HG02798 (cell line): Measurements from ENCODE around the gene TSPYL1.
A peak's percentile ranks its signal among the peaks of the same experiment; 100 is the strongest.
"Not testable (repeated sequence)": the region's sequence is repeated elsewhere in the genome, so short reads cannot be mapped to it uniquely, and the experiment has no call there.

ENCODE experiments used
- ATAC-seq: cut with Tn5 transposase; IDR thresholded peaks from one replicate; pipeline ENCODE4 v1.9.1; 2021; ENCODE audit warnings: mild to moderate bottlenecking; ENCODE audit not compliant: unreplicated experiment, poor library complexity

Gene TSPYL1

DNA sequence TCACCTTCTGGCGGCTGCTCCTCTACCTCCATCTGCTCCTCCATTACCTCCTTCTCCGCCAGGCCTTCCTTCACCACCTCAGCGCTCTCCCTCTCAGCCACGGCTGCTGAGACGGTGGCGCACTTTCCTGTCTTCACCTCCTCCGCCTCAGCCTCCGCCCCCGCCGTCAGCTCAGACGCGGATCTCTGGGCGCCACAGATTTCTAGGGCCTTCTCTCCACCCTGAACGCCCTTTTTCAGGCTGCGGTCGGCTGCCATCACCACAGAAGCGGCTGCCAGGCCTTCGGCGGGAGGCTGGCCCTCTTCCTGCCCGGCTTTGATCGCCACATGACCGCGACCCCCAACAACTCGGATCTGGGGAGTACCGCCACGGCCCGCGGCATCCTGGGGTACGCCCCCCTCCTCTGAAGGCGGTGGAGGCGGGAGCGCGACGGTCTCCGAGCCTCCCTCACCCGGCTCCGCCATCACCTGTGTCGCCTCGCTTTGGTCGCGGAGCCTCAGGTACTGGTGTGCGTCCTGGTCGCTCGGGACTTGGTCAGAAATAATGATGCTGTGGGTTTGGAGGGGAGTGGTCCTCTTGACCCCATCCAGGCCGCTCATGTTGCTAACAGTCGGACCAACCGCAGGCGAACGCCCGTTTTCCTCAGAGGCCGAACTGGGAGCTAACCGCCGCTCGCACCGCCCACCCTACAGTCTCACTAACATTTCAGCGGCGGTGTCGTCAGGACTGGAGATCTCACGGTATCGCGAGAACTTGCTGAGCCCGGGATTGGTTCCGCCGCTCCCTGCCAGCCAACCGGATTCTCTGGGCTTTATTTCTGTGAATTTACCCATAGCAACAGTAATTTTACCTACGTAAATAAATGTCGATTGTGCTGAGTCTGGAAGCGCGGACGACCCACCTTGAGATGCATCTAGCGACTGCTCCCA, at the start of gene TSPYL1:
TSPYL1 (minus strand) TSS at position 699 of the 929 bp plus-strand sequence; CDS start at position 599, 100 bp downstream.
- peak; percentile 96 for ATAC-seq

DNA sequence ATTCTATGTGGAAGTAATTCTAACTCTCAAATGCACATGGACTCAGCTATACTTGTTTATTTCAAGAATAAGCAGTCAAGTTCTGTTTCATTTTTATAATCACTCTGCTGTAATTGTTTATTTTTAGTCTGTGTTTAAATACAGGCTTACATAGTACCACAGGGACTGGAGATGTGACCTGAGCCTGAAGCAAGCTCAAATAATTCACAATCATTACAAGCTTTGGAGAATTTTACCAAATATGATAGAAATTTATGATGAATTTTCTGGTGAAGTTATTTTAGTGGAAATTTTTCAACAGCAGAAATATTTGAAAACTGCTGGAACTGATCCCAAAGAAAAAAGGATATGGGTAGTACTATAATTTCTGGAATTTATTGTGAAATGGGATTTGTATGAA, 49.4 kb upstream of the TSPYL1 start:
- ATAC-seq, result no peak

DNA sequence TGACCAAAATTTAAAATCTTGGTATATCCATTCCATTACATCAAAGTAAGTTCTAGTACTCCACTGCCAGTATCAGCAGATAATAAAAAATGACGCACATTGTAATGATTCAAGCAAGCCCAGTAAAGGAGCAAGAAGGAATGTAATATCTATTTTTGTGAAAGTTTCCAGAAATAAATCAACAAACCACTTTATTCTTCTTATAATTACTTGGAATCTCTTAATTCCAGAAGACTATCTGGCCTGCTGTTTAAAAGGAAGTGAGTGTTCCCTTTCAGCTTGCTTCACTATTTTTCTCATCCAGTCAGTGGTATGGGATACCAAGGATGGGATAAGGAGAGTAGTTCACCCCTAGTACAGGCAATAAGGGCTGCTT, 48.8 kb upstream of the TSPYL1 start:
- no peak for ATAC-seq

DNA sequence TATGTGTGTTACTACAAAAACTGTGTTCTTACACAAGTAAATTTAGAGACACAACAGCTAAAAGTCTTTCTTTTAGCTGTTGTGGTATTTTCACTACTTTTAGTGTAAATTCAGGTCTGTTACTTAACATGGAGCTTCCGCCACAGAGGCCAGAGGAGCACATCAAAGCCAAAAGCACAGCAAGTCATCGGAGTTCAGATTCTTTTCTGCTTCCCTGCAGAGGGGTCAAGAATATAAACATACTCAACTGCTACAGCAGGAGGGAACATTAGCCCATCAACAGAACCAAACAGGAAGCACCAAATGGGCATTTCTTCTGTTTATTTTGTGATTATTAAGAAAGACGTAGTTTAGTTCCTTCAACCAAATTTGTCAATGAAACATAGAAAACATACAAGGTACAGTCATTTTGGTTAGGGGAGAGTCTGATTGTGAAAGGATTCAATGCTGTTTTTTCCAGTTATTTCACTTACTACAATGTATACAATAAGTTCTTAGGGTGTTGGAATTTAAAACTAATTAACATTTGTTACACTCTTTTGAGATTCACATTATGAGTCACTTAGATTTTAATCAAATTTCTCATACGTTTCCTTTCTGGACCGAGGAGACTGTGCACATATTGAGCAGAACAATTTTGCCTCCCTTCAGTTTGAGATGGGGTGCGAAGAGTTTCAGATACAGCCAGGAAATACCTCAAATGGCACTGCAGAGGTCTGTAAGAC, 48.2 kb upstream of the TSPYL1 start:
- no peak for ATAC-seq

DNA sequence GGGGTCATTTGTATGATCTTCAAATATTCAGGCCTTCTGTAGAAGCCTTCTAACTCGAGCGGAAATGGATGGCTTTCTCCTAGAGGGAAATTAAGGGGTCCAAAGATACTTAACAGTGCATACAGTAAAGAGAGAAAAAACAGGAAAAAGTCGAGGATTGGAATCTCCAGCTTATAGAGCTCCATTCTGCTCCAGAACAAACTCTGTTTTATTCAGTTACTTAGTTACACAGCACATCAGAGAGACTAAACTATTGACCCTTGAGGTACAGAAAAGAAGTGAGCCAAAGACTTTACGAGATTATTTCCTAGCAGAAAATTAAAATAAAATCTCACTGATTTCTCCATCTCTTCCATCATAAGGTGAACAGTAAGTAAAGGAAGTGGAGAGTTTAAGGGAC, 47.3 kb upstream of the TSPYL1 start:
- no peak for ATAC-seq

DNA sequence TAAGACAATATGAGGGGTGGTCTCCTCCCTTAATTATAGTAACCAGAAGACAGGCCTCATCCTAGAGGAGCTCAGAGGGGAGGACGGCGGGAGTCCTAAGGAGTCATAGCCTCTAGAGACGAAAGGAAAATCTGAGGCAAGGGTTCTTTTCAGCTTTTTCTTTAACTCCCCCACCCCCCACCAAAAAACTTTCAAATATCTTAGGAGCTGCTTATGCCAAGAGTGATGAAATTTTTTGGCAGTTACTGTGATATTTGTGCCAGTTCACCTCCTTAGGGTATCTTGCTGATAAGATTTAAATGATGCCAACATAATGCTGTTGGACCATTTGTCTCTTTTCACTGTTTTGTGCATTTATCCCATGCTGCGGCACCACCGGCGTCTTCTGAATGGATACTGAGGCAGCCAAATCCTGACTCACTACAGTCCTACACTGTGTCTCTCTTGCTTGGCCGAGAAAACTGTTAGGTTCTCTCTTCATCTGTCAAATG, 46.5 kb upstream of the TSPYL1 start:
- no peak for ATAC-seq

DNA sequence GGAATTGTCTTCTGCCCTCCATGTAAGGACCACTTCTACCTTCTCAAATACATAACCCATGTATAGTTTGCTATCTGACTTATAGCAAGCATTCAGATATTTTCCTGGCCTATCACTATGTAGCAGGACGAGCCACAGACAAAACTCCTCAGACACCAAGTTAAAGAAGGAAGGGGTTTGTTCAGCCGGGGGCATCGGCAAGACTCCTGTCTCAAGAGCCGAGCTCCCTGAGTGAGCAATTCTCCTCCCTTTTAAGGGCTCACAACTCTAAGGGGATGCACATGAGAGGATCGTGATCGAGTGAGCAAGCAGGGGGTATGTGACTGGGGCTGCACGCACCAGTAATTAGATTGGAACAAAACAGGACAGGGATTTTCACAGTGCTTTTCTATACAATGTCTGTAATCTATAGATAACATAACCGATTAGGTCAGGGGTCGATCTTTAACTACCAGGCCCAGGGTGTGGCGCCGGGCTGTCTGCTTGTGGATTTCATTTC, 46.0 kb upstream of the TSPYL1 start:
- ATAC-seq, result not testable (repeated sequence)

DNA sequence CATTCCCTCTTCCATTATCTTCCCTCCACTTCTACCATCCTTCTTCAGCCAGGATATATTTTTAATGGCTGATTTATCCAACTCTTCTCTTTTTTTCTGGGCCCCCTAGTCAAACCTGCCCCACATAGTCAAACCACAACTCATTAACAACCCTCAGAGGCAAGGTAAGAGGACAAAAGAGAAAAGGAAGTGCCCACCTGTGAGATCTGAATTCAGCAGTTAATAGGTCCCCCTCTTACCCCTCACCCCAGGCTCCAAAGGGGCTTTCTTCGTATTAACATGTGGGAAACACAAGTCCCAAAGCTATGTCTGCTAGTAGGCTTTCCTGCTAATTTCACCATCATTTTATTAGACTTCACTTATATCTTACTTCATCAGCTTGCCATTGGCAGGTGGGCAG, 44.1 kb upstream of the TSPYL1 start:
- ATAC-seq, result no peak

DNA sequence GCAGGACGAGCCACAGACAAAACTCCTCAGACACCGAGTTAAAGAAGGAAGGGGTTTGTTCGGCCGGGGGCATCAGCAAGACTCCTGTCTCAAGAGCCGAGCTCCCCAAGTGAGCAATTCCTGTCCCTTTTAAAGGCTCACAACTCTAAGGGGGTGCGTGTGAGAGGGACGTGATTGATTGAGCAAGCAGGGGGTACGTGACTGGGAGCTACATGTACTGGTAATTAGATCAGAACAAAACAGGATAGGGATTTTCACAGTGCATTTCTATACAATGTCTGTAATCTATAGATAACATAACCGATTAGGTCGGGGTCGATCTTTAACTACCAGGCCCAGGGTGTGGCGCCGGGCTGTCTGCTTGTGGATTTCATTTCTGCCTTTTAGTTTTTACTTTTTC, 42.2 kb upstream of the TSPYL1 start:
- ATAC-seq, result not testable (repeated sequence)

DNA sequence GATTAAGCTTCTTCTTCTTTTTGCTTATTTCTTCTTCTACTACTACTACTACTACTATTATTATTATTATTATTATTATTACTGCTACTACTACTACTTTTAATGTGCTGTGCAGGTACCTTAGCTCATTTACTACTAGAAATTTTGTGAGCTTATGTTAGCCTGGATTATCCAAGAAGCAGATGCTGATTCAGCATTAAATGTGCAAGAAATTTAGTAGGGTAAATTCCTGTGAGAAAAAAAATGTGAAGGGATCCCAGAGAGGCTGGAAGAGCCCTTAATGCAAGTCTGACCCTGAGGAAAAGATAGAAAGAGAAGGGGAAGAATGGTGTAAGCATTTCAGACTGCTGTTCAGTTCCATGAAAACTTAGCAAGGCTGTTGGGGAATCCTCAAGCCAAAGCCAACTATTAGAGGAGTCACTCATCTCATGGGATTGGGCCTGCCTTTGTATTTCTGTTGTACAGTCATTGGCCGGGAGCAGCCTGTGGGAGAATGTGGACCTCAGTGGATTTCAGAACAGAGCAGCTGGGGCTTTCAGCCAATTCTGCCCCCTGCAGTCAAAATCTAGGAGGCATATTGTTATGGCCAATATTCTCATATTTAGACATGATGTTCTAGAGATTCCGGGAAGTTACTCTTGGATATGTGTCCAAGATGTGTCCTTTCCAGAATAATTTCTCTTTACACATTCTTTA, 37.2 kb upstream of the TSPYL1 start:
- no peak for ATAC-seq

DNA sequence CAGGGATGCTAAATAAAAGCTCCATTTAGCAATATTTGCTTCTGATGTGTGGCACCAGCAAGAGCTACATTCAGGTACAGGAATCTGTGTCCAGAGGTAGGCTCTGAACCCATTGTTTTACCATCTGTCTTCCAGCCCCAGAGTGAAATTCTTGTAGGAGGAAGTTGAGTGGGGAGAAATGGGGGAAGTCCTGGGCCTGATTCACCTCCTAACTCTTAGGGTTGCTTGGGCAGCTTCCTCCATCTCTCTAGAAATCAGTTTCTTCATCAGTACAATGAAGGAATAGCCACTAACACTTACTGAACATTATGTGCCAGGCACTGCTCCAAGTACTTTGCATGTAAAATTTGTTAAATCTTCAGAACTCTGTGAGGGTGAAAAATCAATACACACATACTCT, 35.1 kb upstream of the TSPYL1 start:
- ATAC-seq, result no peak

DNA sequence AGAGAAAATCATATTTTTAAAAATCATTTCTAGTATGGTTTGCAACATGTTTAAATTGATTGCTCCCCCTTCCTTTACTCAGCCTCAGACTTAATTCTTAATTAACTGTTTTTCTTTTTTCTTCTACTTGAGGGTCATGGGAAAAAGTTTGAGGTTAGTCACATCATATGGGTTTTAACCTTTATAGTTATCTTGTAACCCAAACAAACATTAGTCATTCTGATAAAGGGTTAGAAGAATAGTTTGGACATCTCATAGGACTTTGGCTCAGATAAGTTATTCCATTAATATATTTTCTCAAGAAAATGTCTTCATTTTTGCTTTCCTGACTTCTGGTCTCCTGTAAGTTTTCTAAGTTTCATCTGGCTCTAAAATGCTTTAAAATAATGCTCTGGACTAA, 34.5 kb upstream of the TSPYL1 start:
- no peak for ATAC-seq

DNA sequence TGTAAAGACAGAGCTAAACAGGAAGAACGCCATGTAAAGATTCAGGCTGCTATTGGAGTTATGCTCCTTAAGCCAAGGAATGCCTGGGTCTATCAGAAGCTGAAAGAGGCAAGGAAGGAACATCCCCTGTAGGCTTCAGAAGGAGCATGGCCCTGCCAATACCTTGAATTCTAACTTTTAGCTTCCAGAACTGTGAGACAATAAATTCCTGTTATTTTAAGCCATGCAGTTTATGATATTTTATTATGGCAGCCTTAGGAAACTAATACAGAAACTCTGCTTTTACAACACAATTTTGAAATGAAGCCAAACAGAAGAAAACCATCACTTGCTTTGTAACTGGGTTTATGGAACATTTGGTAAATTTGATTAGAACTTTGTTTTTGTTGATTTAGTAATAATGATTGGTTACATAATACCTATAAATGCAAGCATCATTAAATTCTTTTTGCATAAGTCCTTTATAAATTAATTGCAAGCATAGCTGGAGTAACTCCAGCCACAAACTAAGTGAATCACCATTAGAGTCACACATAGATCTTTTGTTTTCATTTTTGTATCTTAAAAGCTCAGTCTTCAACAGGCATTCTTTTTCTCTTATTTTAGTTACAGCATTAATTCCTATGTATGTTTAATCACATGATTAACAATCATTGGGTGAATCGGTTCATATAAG, 33.5 kb upstream of the TSPYL1 start:
- no peak for ATAC-seq

DNA sequence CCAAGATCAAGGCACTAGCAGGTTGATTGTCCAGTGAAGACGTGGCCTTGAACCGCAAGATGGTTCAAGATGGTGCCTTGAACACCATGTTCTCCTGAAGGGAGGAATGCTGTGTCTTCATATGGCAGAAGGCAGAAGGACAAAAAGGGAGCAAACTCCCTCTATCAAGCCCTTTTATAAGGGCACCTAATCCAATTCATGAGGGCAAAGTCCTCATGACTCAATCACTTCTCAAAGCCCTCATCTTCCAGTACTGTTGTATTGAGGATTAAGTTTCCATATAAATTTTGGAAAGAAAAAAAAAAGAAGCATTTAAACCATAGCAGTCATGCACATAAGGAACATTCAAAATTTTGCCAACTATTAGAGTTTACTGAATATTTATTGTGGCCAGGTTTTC, 29.9 kb upstream of the TSPYL1 start:
- ATAC-seq, result no peak

DNA sequence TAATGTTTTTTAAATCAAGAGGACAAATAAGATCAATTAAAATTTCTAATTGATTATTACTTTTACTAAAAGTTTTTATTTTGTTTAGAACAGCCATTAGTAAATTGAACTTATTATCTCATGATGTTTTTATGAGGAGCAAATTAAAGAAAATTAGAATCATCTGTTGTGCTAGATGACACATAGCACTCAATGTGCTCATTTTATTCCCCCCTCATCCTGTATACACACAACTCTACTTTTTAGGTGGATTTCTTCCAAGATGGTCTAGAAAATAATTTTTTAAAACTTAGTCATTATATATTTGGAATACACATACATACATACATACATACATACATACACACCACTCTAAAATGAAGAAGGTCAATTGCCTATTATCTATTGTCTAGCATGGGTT, 29.3 kb upstream of the TSPYL1 start:
- no peak for ATAC-seq

DNA sequence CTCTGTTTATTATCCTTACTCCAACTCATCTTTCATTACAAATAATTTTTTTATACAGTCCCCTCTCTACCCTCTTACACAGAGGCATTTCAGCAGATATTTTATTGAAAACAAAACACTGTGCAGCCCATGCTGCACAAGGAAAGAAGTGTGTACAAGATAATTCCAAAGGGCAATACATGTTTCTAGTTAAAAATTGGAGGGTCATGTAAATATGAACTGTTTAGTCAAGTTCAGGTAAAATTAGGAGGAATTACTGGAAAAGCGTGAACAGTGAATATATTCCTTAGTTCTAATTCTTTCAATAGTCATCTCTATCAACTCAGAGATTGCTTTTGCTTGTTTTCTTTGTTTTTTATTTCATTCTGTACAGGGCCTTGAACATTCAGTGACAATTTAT, 27.9 kb upstream of the TSPYL1 start:
- no peak for ATAC-seq

DNA sequence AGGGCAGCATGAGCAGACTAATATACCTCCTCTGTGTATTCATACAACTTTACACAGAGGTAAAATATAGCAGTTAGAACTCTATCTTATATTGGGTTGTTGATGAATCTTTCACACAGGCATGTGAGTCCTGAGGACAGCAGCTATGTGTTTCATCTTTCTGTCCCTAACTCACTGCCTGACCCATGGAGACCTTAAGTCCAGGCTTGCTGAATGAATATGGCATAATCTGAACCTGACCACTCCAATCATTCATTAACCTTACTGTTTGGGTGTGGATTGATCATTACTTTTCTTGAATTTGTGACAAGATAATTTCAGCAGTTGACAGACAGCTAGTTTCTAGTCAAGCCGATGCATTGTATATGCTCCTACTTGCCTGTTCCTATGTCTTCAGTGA, 27.3 kb upstream of the TSPYL1 start:
- ATAC-seq, result no peak

DNA sequence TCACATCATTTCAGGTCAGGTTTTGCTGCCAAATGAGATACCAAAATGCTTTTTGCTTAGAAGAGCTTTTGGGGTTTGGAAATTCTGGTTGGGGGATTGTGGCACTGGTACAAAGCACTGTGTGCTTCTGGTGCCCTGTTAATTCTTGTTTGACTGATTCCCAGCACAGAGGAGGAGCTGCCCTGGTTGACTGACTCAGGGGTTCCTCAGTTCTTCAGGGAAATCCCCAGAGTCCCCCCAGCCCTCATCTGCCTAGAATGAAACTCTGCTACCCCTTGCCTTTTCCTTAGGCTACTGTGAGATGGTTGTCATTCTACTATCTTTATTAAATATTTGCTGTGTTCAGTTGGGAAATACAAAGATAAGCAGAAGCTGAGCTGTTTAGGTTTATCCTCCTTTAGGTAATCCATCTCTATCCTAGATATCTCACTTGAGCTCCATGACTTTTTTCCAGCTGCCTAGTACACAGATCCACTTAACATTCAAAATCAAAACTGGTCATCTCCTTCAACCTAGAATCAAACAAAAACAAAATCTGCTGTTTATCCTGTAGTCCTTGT, 24.9 kb upstream of the TSPYL1 start:
- ATAC-seq, result no peak

DNA sequence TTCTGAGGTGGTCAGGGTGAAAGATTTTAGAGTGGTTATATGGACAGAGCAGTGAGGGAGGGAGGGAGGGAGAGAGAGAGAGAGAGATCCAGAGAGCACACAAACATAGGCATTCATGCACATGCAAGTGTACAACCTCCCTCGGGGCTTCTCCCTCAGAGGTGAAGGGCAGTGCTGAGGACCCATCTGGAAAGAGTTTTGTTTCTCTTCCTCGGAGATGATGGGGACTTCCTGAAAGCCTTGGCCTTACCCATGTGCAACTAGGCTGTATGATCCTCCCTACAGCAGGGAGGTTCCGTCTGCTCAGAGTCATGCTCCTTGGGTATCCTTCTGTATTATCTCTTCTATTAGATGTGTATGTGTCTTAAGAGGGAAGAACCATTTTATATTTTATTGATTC, 21.4 kb upstream of the TSPYL1 start:
- no peak for ATAC-seq

DNA sequence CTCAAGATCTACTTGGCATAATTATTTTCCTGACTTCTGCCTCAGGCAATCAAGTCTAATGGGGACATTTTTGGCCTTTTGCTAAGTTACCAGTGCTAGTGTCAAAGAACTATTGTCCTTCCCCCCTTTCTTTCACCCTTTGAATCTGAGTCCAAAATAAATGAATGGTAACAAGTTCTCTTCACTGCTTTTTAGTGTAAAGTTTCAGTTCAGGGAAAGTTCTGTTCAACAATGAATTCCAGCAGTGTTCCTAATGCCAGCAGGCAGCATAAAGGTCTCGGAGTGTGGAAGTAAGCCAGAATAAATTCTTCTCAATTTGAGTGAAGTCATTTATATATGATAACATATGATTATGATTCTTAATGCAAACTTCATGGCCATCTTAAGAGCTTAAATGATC, 20.8 kb upstream of the TSPYL1 start:
- no peak for ATAC-seq
